Measurements from ENCODE around the gene FRY. TPM values are rescaled to one million over a fixed set of nuclear protein-coding genes. Genes with fewer than 3 reads are reported as not detected.
A peak's percentile ranks its signal among the peaks of the same experiment; 100 is the strongest.

FRY gene
- polyA plus RNA-seq, 1 experiment, result 51.4 TPM

GRCh38 chr13:32121316-32121715 is 89.7 kb downstream of the FRY start:
- TF ChIP-seq CTCF (IDR thresholded peaks at IDR 0.05; ENCODE audit: insufficient read depth, low read depth, low read length), result no peak
- DNase-seq (ENCODE audit: low read depth), result no peak

GRCh38 chr13:32124743-32125142 is 93.2 kb downstream of the FRY start:
- no peak for TF ChIP-seq CTCF (IDR thresholded peaks at IDR 0.05; ENCODE audit: insufficient read depth, low read depth, low read length)
- no peaks in the 10 kb centered on the region for H3K36me3 ChIP-seq (ENCODE audit: control insufficient read depth, insufficient read depth, low read length)
- DNase-seq (ENCODE audit: low read depth), result no peak
- H3K4me3 ChIP-seq (ENCODE audit: low read depth, low read length), result no peak overlapping the region
- POLR2A ChIA-PET, result interaction anchor here (0.5 kb wide), 1 partner anchor 13 kb away, joined by 3 read pairs; no protein-coding TSS in a partner anchor
- CTCF ChIA-PET, result no interaction called here
- H3K27me3 ChIP-seq (ENCODE audit: control insufficient read depth, insufficient read depth, low read length), result no peaks in the 10 kb centered on the region

More at GRCh38 chr13:32121316-32121715, 89.7 kb downstream of the FRY start:
- POLR2A ChIA-PET, result no interaction called here
- no peak overlapping the region for H3K4me3 ChIP-seq (ENCODE audit: low read depth, low read length)
- H3K27me3 ChIP-seq (ENCODE audit: control insufficient read depth, insufficient read depth, low read length), result no peaks in the 10 kb centered on the region
- peaks cover 4% of the 10 kb centered on the region for H3K36me3 ChIP-seq (ENCODE audit: control insufficient read depth, insufficient read depth, low read length)
- CTCF ChIA-PET, result interaction anchor here (0.5 to 0.8 kb wide), 2 partner anchors 123 to 275 kb away, joined by 3 read pairs; no protein-coding TSS in a partner anchor

- CTCF ChIA-PET, result interaction anchor here (0.8 kb wide), 1 partner anchor 138 kb away, joined by 3 read pairs; no protein-coding TSS in a partner anchor
- DNase-seq (ENCODE audit: low read depth), result peak; percentile 95
- H3K27me3 ChIP-seq (ENCODE audit: control insufficient read depth, insufficient read depth, low read length), result no peaks in the 10 kb centered on the region
- POLR2A ChIA-PET, result interaction anchor here (0.5 kb wide), 1 partner anchor 13 kb away, joined by 3 read pairs; no protein-coding TSS in a partner anchor
- no peak for TF ChIP-seq CTCF (IDR thresholded peaks at IDR 0.05; ENCODE audit: insufficient read depth, low read depth, low read length)
- no peaks in the 10 kb centered on the region for H3K36me3 ChIP-seq (ENCODE audit: control insufficient read depth, insufficient read depth, low read length)
- H3K4me3 ChIP-seq (ENCODE audit: low read depth, low read length), result no peak overlapping the region
Measured at GRCh38 chr13:32125221-32125689, 93.7 kb downstream of the FRY start.

- no peak for TF ChIP-seq CTCF (IDR thresholded peaks at IDR 0.05; ENCODE audit: insufficient read depth, low read depth, low read length)
- no peaks in the 10 kb centered on the region for H3K27me3 ChIP-seq (ENCODE audit: control insufficient read depth, insufficient read depth, low read length)
- DNase-seq (ENCODE audit: low read depth), result peak; percentile 86
- ChIA-PET CTCF (interaction anchor here (0.8 kb wide), 1 partner anchor 138 kb away, joined by 3 read pairs; no protein-coding TSS in a partner anchor), POLR2A (interaction anchor here (0.7 kb wide), 1 partner anchor 40 kb away, joined by 4 read pairs; no protein-coding TSS in a partner anchor)
- H3K36me3 ChIP-seq (ENCODE audit: control insufficient read depth, insufficient read depth, low read length), result no peaks in the 10 kb centered on the region
- H3K4me3 ChIP-seq (ENCODE audit: low read depth, low read length), result no peak overlapping the region
Measured at GRCh38 chr13:32125751-32126150, 94.2 kb downstream of the FRY start.

- DNase-seq (ENCODE audit: low read depth), result no peak
- Histone ChIP-seq H3K36me3 (ENCODE audit: control insufficient read depth, insufficient read depth, low read length) (no peaks in the 10 kb centered on the region), H3K27me3 (ENCODE audit: control insufficient read depth, insufficient read depth, low read length) (no peaks in the 10 kb centered on the region), H3K4me3 (ENCODE audit: low read depth, low read length) (no peak overlapping the region)
- CTCF ChIA-PET, result interaction anchor here (0.8 to 1.0 kb wide), 2 partner anchors 89 to 139 kb away, joined by 3 read pairs; no protein-coding TSS in a partner anchor
- POLR2A ChIA-PET, result interaction anchor here (0.7 kb wide), 1 partner anchor 39 kb away, joined by 4 read pairs; no protein-coding TSS in a partner anchor
- no peak for TF ChIP-seq CTCF (IDR thresholded peaks at IDR 0.05; ENCODE audit: insufficient read depth, low read depth, low read length)
Measured at GRCh38 chr13:32126278-32126677, 94.7 kb downstream of the FRY start.

All from BJ (cell line).